HG03378 (cell line): ENCODE results near the gene PLEKHH2.

Source experiments
- ATAC-seq: cut with Tn5 transposase; IDR thresholded peaks from one replicate; pipeline ENCODE4 v1.9.1; 2021; ENCODE audit warnings: mild to moderate bottlenecking, moderate library complexity; ENCODE audit not compliant: unreplicated experiment

PLEKHH2 gene

DNA sequence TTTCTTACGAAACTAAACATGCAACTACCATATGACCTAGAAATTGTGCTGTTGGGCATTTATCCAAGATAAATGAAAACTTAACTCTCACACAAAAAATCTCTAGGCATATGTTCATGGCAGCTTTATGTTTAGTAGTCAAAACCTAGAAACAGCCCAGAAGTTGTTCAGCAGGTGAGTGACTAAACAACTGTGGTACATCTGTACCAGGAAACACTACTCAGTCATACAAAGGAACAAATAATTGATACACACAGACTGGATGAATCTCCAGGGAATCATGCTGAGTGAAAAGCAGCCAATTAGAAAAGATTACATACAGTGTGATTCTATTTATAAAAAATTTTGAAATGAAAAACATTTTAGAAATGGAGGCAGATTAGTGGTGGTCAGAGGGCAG lies 166.1 kb downstream of the PLEKHH2 start:
- no peak for ATAC-seq

DNA sequence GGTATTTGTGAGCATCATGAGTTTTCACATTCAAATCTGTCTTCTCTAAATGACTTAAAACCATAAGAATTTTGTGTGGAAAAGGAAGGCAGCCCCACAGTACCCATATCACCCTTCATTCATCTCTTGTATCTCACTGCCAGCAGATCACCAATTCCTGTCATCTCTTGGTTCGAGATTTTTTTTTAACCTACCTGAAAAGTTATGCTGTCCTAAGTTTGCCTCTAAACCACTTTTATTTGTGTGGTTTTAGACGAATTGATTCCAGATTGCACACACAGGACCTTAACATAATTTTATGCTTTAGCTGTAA lies 169.6 kb downstream of the PLEKHH2 start:
- no peak for ATAC-seq

DNA sequence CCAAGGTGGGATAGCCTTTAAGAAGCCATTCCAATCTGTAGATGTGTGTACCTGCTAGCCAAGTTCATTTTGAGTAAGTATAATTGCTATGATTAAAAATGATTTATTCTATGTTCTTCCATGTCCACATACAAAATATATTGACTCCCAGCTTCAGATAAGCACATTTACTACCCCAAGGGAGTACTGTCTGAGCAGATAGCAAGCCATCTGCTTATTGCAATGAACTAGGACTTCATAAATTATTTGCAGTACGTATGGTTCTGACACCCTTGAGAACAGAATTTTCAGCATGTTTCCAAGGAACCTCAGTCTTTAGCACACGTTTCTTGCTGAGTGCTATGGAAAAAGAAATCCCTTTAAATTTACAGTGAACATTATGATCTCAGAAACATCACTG lies 173.4 kb downstream of the PLEKHH2 start:
- ATAC-seq = no peak

DNA sequence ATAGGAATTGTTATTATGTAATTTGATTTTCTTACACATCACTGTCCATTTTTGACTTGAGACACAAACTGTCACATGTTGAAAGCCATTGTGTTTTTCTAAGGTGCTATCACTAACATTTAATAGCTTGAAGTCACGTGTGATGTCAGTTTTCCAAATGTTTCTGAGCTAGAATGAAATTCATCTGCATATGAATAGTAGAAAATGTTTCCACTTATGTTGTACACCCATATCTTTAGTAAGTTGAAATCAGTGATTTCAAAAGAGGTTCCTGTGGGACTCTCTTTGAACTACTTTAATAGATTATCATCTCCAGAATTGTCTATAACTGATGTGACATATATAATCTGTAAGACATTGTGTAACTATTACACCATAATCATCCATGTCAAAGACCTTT lies 173.8 kb downstream of the PLEKHH2 start:
- no peak for ATAC-seq

DNA sequence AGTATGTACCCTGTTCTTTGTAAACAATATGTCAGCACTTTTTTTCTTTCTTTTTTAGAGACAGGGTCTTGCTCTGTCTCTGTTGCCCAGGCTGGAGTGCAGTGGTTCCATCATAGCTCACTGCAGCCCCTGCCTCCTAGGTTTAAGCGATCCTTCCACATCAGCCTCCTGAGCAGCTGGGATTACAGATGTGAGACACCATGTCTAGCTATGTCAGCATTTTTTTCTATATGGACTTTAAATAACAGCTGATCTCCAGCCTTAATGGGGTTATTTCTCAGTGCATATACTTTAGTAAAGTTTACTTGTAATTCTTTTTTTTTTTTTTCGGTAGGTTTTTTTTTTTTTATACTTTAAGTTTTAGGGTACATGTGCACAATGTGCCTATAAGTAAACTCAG lies 174.9 kb downstream of the PLEKHH2 start:
- no peak for ATAC-seq

DNA sequence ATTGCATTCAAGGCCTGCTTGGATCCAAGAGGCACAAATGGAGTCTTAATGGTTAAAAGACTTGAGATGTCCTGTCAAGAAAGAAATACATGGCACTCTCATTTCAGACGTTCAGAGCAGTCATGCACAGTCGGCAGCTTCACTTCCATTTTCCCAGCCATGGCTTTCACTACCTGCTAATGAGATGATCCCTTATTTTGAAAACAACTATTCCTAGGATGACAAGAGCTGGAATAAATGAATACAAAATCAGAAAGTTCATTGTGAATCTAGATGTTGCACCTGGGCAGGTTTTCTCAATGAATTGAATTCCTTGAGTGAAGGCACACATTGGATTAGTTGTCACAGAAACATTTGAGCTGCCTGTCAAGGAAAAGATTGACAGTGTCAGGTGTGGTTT lies 175.9 kb downstream of the PLEKHH2 start:
- ATAC-seq = no peak

DNA sequence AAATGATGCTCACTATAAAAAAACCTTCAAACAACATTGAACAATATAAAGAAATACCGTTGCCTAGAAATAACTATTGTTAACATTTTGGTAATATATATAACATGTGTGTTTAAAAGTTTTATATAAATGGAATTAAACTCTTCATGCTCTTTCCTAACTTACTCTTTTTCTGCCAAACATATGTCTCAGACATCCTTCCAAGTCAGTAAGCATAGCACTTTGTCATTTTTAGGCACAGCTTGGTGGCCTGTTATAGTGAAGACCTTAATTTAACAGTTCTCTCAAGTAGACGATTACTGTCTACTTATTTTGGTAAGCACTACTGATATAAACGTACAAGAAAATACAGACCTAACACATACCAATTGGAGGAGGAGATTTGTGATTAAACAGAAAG lies 177.7 kb downstream of the PLEKHH2 start:
- ATAC-seq = no peak
